GM19463 (cell line): ENCODE data around the gene ADK.
A peak's percentile ranks its signal among the peaks of the same experiment; 100 is the strongest.

Source experiments
- ATAC-seq: cut with Tn5 transposase; IDR thresholded peaks from one replicate; pipeline ENCODE4 v1.9.1; 2021; ENCODE audit warnings: mild to moderate bottlenecking, moderate library complexity; ENCODE audit not compliant: unreplicated experiment

ADK gene

DNA sequence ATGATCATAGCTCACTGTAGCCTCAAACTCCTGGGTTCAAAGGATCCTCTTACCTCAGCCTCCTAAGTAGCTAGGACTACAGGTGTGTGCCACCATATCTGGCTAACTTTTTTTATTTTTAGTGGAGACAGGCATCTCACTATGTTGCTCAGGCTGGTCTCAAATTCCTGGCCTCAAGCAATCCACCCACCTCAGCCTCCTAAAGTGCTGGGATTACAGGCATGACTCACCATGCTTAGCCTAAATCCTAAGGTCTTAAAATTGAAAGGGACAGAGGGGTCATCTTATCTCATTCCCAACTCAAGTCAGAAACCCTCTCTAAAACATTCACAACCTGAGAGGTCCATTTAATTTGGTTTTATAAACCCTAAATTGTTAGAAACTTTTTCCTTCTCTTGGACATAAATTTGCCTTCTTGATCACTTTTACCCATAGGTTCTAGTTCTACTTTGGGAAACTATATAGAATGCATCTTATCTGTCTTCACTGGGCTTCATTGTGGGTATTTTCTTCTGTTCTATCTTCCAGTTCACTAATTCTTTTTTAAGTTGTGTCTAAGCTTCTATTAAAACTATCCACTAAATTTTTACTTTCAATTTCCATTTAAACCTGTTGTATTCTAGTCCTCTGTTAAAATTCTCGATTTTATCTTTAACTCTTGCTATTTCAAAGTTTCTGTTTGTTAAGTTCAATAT, 492.0 kb downstream of the ADK start:
- no peak for ATAC-seq

- no peak for ATAC-seq
Measured at GRCh38 chr10:74643596-74643975, 492.6 kb downstream of the ADK start.

DNA sequence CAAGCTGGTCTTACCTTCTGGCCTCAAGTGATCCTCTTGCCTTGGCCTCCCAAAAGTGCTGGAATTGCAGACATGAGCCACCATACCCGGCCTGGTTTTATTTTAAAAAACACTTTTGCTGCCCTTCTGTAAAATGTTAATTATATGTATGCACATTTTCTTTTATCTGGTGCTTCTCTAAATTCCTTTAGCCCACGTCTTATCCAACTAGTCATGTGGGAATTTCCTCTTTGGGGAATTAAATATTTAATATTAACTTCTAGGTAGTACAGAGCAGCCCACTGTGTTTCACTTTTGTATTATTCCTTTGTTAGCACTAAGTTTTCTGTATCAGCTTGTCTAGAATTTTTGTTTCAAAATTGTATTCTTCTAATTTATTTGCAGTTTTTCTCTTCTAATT, 493.7 kb downstream of the ADK start:
- ATAC-seq: no peak

- no peak for ATAC-seq
Measured at GRCh38 chr10:74645692-74646091, 494.7 kb downstream of the ADK start.

DNA sequence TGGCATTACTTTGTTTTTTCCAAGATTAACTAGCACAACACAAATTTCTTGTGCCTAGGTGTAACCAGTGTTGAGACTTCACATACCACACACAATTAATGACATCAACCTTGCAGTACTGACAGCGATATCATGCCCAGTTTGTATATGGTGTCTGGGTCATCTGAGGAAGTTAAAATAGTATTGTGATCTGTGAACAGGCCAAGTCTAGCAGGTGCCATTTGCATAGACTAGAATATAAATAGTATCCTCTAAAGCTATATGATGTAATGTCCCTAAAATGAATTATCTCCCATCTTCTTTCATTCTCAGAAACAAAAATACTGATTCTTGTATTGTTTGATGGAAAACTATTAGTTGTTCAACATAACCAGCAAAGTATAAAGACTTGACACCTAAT, 499.6 kb downstream of the ADK start:
- no peak for ATAC-seq

DNA sequence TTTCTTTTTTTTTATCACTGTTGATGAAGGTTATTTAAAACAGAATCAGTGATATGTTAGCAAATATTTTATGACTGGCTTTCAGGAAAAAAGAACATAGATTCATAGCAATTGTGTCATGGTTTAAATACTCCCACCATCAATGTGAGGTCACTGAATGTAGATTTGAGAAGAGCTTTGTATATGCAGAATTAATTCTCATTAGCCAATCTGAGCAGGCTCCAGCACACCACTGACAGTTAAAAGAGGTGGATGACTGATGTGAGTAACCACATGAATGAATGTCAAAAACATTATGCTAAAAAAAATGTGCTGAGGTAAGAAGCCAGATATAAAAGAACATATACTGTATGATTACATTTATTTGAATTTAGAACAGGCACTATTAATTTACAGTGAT, 500.5 kb downstream of the ADK start:
- no peak for ATAC-seq

DNA sequence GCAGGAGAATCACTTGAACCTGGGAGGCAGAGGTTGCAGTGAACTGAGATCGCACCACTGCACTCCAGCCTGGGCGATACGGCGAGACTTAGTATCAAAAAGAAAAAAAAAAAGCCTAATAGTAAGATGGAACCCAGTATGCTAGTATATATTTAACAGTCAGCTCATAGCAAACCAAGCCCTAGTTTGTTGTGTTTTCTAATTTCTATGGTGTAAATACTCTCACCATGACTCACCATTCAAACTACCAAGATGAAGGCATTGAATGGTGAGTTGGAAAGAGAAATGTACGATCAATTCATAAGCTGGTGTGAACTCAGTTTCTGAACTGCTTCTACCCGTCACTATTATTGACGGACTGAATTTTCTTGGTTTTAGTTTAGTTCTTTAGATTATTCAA, 501.6 kb downstream of the ADK start:
- no peak for ATAC-seq

- ATAC-seq: no peak
Measured at GRCh38 chr10:74658511-74658910, 507.5 kb downstream of the ADK start.

- no peak for ATAC-seq
Measured at GRCh38 chr10:74662635-74663034, 511.6 kb downstream of the ADK start.

GRCh38 chr10:74669210-74669609, 518.2 kb downstream of the ADK start:
- no peak for ATAC-seq

GRCh38 chr10:74671716-74672115, 520.7 kb downstream of the ADK start:
- no peak for ATAC-seq

DNA sequence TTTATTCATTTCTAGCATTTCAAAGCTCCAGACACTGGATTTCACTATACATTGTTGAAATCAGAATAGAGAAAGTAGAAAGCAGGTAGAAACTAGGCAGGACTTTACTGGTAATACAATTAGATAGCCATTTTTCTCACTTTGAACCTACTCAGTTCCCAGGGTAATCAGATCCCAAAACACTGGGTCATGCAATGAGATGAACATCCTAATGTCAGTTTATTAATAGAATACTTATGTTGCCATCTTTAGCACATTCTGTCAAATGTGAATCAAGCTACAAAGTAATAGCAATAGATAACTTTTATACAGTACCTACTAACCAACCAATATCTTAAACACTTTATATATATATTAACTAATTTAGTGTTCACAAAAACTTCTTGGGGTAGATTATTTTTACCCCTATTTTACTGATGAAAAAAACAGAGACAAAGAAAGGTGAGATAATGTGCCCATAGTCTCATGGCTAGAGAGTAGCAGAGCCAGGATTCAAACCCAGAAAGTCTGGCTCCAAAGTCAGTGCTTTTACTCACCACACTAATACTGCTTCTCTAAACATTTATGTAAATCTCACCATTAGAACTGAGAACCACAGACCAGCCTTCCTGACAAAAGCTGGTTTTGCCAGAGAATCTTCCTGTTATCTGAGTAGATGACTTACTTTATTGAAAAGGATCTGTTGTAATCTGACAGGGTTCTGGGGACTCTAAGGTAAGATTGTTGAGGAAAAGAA, 521.6 kb downstream of the ADK start:
- no peak for ATAC-seq

DNA sequence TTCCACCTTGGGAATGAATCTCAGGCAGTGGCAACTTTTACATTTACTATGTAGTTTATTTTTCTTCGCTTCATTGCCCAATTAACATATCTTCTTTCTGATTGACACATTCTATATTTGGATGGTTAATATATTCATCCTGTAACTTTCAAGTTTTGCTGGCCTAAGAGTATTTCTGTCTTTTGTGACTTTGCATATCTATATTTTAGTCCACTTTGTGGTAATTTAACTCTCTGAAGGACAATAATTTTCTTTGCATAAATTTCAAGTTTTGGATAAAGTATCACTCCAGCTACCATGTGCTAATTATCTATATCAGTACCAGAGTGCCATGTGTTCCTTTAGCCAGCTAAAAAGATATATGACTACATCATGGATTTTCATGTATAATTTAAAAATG, 523.9 kb downstream of the ADK start:
- ATAC-seq: no peak

GRCh38 chr10:74675484-74675883, 524.5 kb downstream of the ADK start:
- ATAC-seq: no peak

GRCh38 chr10:74677951-74678350, 526.9 kb downstream of the ADK start:
- peak; percentile 63 for ATAC-seq

DNA sequence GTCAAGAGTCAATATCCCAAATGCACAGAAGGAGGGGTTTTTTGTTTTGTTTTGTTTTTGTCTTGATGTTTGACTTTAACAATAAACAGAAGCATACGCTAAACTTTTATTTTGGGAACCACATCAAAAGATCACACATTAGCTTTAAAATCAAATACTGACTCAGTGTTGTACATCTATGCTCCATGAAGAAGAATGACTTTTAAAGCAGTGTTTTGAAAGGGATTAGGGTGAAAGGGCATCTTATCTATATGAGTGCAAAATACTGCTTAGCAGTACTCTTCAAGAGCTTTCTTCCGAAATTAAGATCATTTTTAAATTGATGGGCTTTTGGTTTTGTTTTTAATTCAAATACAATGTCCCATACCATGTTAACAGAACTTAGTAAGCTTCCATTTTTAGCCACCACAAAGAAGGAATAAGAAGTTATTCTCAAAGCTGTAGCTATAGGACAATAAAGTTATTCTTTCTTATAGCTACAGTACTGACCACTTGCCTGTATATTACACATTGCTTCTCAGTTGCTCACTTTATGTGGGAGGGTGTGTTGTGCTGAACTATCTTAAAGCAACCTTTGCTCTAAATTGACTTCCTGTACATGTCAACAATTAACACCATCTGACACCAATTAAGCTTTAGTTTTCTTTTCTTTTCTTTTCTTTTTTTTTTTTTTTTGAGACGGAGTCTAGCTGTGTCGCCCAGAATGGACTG, 531.1 kb downstream of the ADK start:
- ATAC-seq: no peak

DNA sequence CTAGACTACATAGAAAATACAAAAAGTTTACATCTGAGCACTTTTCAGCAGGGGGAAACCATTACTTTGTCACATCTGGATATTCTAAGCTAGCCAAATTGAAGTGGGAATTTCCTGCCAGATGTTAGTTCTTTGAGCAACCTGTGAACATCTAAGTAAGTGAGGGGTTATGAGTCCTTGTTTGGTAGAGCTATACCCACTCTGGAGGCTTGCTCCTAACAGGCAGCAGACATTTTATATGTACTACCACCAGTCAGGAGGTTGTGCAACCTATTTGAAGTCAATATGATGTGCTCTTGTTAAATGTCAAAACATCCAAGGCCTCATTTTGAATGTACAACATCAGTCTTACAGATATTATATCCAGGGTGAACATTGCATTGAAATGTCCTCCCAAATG, 532.0 kb downstream of the ADK start:
- no peak for ATAC-seq

DNA sequence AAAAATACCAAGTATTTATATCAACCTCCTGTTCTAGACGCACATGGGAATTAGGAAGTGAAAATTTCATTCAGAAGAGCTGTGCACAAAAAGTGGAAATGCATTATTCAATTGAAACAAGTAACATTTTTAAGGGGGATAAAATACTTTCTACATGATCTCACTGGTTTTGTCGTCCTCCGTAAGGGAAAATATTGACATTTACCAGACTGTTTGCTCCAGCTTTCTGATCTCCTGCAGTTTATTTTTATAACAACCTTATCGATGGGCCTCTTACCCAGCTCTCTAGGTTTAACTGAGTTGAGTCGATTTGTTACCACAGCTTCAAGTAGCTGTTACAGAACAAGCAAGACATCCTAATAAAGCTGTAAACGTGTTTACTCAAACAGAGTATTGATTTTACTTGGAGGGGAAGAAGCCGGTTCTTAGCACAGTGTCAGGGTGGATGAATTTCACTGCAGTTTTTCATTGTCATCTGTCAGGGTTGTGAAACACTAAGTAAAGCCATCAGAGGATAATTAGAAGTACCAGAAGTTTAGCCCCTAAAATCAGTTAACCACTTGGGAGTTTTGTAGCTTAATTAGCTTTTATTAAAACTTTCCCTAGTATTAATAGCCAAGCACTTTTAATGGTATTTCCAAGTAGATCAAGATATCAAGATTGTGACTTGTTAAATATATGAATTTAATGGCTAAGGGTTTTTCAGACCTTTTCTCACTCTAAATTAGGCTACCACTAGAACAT, 532.8 kb downstream of the ADK start:
- ATAC-seq: no peak

GRCh38 chr10:74684462-74684861, 533.4 kb downstream of the ADK start:
- no peak for ATAC-seq

- ATAC-seq: no peak
Measured at GRCh38 chr10:74685564-74685963, 534.5 kb downstream of the ADK start.

- ATAC-seq: no peak
Measured at GRCh38 chr10:74690393-74690792, 539.4 kb downstream of the ADK start.
